Neutrophil (primary cell): ENCODE measurements around the gene BRSK2.

Source experiments
- H3K27ac ChIP-seq: fragments of 200-600 bp; sonication (generic); 2 replicates; pipeline ENCODE4 v1.5.1; 2016; ENCODE audit warnings: mild to moderate bottlenecking, moderate library complexity
- H3K27me3 ChIP-seq: fragments of 200-600 bp; sonication (generic); 2 replicates; pipeline ENCODE4 v1.6.0; 2016; ENCODE audit warnings: mild to moderate bottlenecking
- H3K36me3 ChIP-seq: fragments of 200-600 bp; sonication (generic); 2 replicates; pipeline ENCODE4 v1.5.1; 2017
- H3K4me1 ChIP-seq, 2 experiments: fragments of 200-600 bp in 1 of 2; sonication (generic) in 1 of 2; 1 replicate in 1 of 2; 2 replicates in 1 of 2; pipeline versions ENCODE4 v1.5.1 to v1.6.1; 2013 to 2016; ENCODE audit warnings: low read depth in 1 of 2, low read length in 1 of 2, mild to moderate bottlenecking in 1 of 2, moderate library complexity in 1 of 2; ENCODE audit not compliant: control insufficient read depth in 1 of 2, insufficient read depth in 1 of 2
- H3K4me3 ChIP-seq, 2 experiments: fragments of 200-600 bp in 1 of 2; sonication (generic) in 1 of 2; 1 replicate in 1 of 2; 2 replicates in 1 of 2; pipeline ENCODE4 v1.5.1; 2013 to 2016; ENCODE audit warnings: low read depth in 1 of 2, low read length in 1 of 2, mild to moderate bottlenecking in 1 of 2, moderate library complexity in 1 of 2
- H3K9me3 ChIP-seq: fragments of 200-600 bp; sonication (generic); 2 replicates; pipeline ENCODE4 v1.5.1; 2016
- TF ChIP-seq, protein P1 (sequence below): fragments of 200-600 bp; sonication (generic); IDR thresholded peaks from 2 replicates; pipeline ENCODE4 v1.5.1; 2016; ENCODE audit warnings: antibody characterized with exemption

The BRSK2 gene

GRCh38 chr11:1402355-1403077, 12.8 kb downstream of the BRSK2 start:
- H3K36me3 ChIP-seq: no peaks in the 10 kb centered on the region
- TF ChIP-seq, protein P1, sequence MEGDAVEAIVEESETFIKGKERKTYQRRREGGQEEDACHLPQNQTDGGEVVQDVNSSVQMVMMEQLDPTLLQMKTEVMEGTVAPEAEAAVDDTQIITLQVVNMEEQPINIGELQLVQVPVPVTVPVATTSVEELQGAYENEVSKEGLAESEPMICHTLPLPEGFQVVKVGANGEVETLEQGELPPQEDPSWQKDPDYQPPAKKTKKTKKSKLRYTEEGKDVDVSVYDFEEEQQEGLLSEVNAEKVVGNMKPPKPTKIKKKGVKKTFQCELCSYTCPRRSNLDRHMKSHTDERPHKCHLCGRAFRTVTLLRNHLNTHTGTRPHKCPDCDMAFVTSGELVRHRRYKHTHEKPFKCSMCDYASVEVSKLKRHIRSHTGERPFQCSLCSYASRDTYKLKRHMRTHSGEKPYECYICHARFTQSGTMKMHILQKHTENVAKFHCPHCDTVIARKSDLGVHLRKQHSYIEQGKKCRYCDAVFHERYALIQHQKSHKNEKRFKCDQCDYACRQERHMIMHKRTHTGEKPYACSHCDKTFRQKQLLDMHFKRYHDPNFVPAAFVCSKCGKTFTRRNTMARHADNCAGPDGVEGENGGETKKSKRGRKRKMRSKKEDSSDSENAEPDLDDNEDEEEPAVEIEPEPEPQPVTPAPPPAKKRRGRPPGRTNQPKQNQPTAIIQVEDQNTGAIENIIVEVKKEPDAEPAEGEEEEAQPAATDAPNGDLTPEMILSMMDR: no peak
- no peak overlapping the region for H3K4me3 ChIP-seq
- peaks cover 26% of the 10 kb centered on the region for H3K27me3 ChIP-seq
- no peak overlapping the region for H3K27ac ChIP-seq
- H3K4me1 ChIP-seq: no peaks in the 10 kb centered on the region
- H3K9me3 ChIP-seq: no peaks in the 10 kb centered on the region

DNA sequence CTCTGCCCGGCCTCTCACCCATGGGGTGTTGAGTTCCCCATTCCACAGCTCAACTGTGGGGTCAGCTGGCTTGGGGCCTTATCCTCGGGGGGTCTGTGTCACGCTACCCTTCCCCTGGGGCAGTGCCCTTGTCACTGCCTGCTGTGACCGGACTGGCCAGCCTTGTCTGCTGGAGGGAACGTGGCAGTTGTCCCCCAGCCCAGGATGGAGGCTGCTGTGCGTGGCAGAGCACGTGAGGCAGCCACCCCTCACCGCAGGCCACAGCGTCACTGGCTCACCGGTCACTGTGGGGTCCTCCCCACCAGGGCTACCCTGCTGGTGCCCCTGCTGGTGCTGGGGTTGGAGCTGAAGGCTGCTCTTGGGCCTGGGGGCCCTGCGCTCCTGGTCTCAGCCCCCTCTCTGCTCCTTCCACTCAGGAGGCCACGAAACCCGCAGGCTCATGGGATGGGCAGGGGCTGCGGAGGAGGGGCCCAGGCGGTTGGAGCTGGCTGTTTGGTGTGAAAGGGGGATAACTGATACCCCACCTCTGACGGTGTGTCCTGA, 13.4 kb downstream of the BRSK2 start:
- Histone ChIP-seq H3K27me3 (peaks cover 26% of the 10 kb centered on the region), H3K9me3 (no peaks in the 10 kb centered on the region), H3K36me3 (no peaks in the 10 kb centered on the region), H3K4me3 (no peak overlapping the region), H3K4me1 (no peaks in the 10 kb centered on the region), H3K27ac (no peak overlapping the region)
- TF ChIP-seq, protein P1: no peak

- Histone ChIP-seq H3K4me1 (no peaks in the 10 kb centered on the region), H3K27me3 (peaks cover 26% of the 10 kb centered on the region), H3K27ac (no peak overlapping the region), H3K4me3 (no peak overlapping the region), H3K36me3 (no peaks in the 10 kb centered on the region), H3K9me3 (no peaks in the 10 kb centered on the region)
- TF ChIP-seq, protein P1: no peak
These were observed 14.2 kb downstream of the BRSK2 start for GRCh38 chr11:1403721-1404460.

DNA sequence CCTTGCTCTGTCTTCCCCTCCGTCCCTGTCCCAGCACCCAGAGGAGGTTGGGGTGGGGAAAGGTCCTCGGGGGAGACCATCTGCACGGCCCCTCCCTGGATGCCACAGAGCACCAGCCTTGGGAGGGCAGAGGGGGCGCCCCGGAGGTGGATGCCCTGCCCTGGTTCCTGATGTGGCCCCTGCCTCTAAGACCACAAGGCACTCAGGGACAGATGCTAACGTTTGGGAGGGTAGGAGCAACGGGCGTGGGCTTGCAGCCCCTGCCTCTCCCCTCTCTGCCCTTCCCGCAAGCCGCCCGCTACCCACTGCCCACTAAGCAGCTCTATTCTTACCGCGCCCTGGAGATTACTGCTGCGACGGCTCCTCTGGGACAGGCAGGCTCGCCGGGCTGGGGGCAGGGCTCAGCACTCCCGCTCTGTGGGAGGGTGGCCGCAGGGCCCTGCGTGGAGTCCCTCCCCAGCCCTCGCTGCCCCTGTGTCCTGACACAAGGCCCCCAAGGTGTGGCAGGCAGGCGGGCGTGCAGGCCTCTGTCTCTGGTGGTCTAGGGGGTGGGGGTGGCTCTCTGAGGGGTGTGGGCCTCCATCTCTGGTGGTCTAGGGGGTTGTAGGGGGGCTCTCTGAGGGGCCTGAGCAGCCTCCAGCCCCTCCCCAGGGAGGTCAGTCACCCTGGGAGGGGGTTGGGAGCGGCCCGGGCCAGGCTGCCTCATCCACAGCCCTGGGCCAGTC, 14.9 kb downstream of the BRSK2 start:
- H3K27me3 ChIP-seq: peaks cover 22% of the 10 kb centered on the region
- no peaks in the 10 kb centered on the region for H3K9me3 ChIP-seq
- no peaks in the 10 kb centered on the region for H3K4me1 ChIP-seq
- no peak overlapping the region for H3K4me3 ChIP-seq
- H3K27ac ChIP-seq: no peak overlapping the region
- H3K36me3 ChIP-seq: no peaks in the 10 kb centered on the region
- TF ChIP-seq, protein P1: no peak

- no peaks in the 10 kb centered on the region for H3K4me1 ChIP-seq
- TF ChIP-seq, protein P1: no peak
- H3K9me3 ChIP-seq: no peaks in the 10 kb centered on the region
- no peak overlapping the region for H3K4me3 ChIP-seq
- H3K27ac ChIP-seq: no peak overlapping the region
- H3K27me3 ChIP-seq: peaks cover 22% of the 10 kb centered on the region
- H3K36me3 ChIP-seq: no peaks in the 10 kb centered on the region
These were observed 15.7 kb downstream of the BRSK2 start for GRCh38 chr11:1405186-1406020.
